HG03045 (cell line): ENCODE data around the gene MGME1.
"Not testable (repeated sequence)": the region's sequence is repeated elsewhere in the genome, so short reads cannot be mapped to it uniquely, and the experiment has no call there.

Experiments
- ATAC-seq: cut with Tn5 transposase; IDR thresholded peaks from one replicate; pipeline ENCODE4 v1.9.1; 2021; ENCODE audit warnings: mild to moderate bottlenecking, moderate library complexity; ENCODE audit not compliant: unreplicated experiment

Gene MGME1

GRCh38 chr20:18018100-18018499, 49.3 kb downstream of the MGME1 start:
- no peak for ATAC-seq

GRCh38 chr20:18019068-18019467, 50.2 kb downstream of the MGME1 start:
- ATAC-seq: no peak

- ATAC-seq: no peak
Observed at GRCh38 chr20:18020931-18021330, 52.1 kb downstream of the MGME1 start.

- no peak for ATAC-seq
Observed at GRCh38 chr20:18024606-18025127, 55.8 kb downstream of the MGME1 start.

GRCh38 chr20:18027011-18027410, 58.2 kb downstream of the MGME1 start:
- not testable (repeated sequence) for ATAC-seq

GRCh38 chr20:18030020-18030419, 61.2 kb downstream of the MGME1 start:
- no peak for ATAC-seq

GRCh38 chr20:18031050-18031449, 62.2 kb downstream of the MGME1 start:
- no peak for ATAC-seq

- ATAC-seq: no peak
Observed at GRCh38 chr20:18031888-18032509, 63.2 kb downstream of the MGME1 start.

GRCh38 chr20:18032977-18033892, 64.4 kb downstream of the MGME1 start:
- no peak for ATAC-seq

- ATAC-seq: no peak
Observed at GRCh38 chr20:18034039-18034438, 65.2 kb downstream of the MGME1 start.

- no peak for ATAC-seq
Observed at GRCh38 chr20:18039063-18039462, 70.2 kb downstream of the MGME1 start.
